Parathyroid adenoma (tissue), 2 donors: Measurements from ENCODE around the gene MED7.

ENCODE experiments used
- H2AFZ ChIP-seq: fragments of 300-600 bp; sonication (generic); one replicate; pipeline ENCODE4 v1.7.0; 2017; ENCODE audit warnings: antibody characterized with exemption, mild to moderate bottlenecking
- H3K27ac ChIP-seq: fragments of 300-600 bp; sonication (generic); one replicate; pipeline ENCODE4 v1.7.0; 2017
- H3K27me3 ChIP-seq: fragments of 300-600 bp; sonication (generic); one replicate; pipeline ENCODE4 v1.7.0; 2017; ENCODE audit warnings: low read length; ENCODE audit not compliant: control insufficient read depth, insufficient read depth
- H3K36me3 ChIP-seq: fragments of 300-600 bp; sonication (generic); one replicate; pipeline ENCODE4 v1.7.0; 2017; ENCODE audit warnings: low read length; ENCODE audit not compliant: control insufficient read depth, insufficient read depth
- H3K4me1 ChIP-seq: fragments of 300-600 bp; sonication (generic); one replicate; pipeline ENCODE4 v1.7.0; 2017; ENCODE audit warnings: control low read depth
- H3K4me2 ChIP-seq: fragments of 300-600 bp; sonication (generic); one replicate; pipeline ENCODE4 v1.7.0; 2017; ENCODE audit warnings: low read length
- H3K4me3 ChIP-seq: fragments of 300-600 bp; sonication (generic); one replicate; pipeline ENCODE4 v1.7.0; 2017; ENCODE audit warnings: low read depth, low read length
- H3K79me2 ChIP-seq: fragments of 300-600 bp; sonication (generic); one replicate; pipeline ENCODE4 v1.7.0; 2017; ENCODE audit warnings: control low read depth
- H3K9ac ChIP-seq: fragments of 300-600 bp; sonication (generic); one replicate; pipeline ENCODE4 v1.7.0; 2017; ENCODE audit warnings: mild to moderate bottlenecking
- H3K9me3 ChIP-seq: fragments of 300-600 bp; sonication (generic); one replicate; pipeline ENCODE4 v1.7.0; 2017; ENCODE audit warnings: low read length; ENCODE audit not compliant: control insufficient read depth
- TF ChIP-seq, protein P1 (sequence below): fragments of 300-600 bp; sonication (generic); IDR thresholded peaks from one replicate; pipeline ENCODE4 v1.7.0; 2017; ENCODE audit warnings: antibody characterized with exemption, mild to moderate bottlenecking
- donor health status: primary hyperparathyroidism.

MED7 gene, protein sequence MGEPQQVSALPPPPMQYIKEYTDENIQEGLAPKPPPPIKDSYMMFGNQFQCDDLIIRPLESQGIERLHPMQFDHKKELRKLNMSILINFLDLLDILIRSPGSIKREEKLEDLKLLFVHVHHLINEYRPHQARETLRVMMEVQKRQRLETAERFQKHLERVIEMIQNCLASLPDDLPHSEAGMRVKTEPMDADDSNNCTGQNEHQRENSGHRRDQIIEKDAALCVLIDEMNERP

DNA sequence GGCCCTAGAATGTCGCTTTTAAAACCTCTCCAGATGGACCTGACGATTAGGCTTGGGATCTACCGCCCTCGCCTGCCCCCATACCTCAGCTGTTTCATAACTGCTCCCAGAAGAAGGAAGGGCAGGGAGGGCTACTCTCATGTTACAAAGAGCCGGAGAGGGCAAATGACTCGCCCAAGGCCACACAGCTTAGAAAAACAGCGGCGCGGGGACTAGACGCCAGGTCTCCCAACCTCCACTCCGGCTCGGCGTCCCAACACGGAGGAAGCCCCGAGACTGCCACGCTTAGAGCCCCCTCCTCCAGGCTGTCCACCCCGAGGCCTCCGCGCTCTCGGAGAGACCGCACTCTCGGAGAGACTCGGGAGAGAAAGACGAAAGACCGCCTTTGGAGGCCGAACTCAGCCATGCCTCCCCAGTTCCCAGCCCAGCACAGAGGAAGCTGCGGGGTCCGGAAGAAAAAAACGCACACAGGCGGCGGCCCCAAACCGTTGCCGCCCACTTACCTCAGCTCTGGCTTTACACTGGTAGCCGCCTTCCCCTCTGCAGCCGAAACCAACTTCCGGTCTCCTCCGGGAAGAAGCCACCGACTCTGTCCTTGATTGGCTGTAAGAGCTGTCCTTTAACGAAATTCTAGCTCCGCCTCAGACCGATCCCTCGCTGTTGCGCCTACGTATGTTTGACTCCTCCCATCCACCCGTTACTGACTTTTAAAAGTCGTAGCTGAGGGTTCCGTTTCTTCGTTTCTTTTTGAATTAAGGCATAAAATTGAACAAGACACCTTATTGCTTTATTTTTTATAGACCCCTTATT lies at the start of gene MED7:
MED7 (minus strand) TSS at position 549 of the 810 bp plus-strand sequence. CDS start 3,434 bp downstream, outside the sequence.
- no peaks in the 10 kb centered on the region for H3K79me2 ChIP-seq
- H3K27ac ChIP-seq, result peak within 1 kb of the TSS; percentile 80

DNA sequence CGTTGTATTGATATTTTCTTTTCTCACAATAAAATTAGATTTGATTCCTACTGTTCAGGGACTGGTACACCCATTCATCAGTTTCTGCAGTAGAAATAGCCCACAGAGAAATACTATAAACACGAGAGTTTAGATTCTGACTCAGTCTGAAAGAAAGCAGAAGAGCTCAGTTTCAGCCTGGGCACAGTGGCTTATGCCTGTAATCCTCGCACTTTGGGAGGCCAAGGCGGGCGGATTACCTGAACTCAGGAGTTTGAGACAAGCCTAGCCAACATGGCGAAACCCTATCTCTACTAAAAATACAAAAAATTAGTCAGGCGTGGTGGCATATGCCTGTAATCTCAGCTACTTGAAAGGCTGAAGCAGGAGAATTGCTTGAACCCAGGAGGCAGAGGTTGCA lies 46.6 kb upstream of the MED7 start:
- Histone ChIP-seq H3K27ac (no peak overlapping the region), H3K9me3 (no peaks in the 10 kb centered on the region), H3K36me3 (no peaks in the 10 kb centered on the region), H3K4me1 (no peaks in the 10 kb centered on the region), H3K79me2 (no peaks in the 10 kb centered on the region), H3K4me2 (no peak overlapping the region), H3K27me3 (no peaks in the 10 kb centered on the region), H3K4me3 (no peak overlapping the region), H3K9ac (no peak overlapping the region), H2AFZ (no peak overlapping the region)
- TF ChIP-seq, protein P1, sequence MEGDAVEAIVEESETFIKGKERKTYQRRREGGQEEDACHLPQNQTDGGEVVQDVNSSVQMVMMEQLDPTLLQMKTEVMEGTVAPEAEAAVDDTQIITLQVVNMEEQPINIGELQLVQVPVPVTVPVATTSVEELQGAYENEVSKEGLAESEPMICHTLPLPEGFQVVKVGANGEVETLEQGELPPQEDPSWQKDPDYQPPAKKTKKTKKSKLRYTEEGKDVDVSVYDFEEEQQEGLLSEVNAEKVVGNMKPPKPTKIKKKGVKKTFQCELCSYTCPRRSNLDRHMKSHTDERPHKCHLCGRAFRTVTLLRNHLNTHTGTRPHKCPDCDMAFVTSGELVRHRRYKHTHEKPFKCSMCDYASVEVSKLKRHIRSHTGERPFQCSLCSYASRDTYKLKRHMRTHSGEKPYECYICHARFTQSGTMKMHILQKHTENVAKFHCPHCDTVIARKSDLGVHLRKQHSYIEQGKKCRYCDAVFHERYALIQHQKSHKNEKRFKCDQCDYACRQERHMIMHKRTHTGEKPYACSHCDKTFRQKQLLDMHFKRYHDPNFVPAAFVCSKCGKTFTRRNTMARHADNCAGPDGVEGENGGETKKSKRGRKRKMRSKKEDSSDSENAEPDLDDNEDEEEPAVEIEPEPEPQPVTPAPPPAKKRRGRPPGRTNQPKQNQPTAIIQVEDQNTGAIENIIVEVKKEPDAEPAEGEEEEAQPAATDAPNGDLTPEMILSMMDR, result no peak

More for the DNA sequence above, at the start of gene MED7:
- peaks cover 3% of the 10 kb centered on the region for H3K4me1 ChIP-seq
- H3K4me2 ChIP-seq, result peak within 1 kb of the TSS; percentile 91
- H2AFZ ChIP-seq, result peak within 1 kb of the TSS; percentile 69
- no peaks in the 10 kb centered on the region for H3K36me3 ChIP-seq
- H3K4me3 ChIP-seq, result peak within 1 kb of the TSS; percentile 99
- H3K27me3 ChIP-seq, result no peaks in the 10 kb centered on the region
- H3K9ac ChIP-seq, result peak within 1 kb of the TSS; percentile 78
- no peaks in the 10 kb centered on the region for H3K9me3 ChIP-seq
- TF ChIP-seq, protein P1, result no peak

DNA sequence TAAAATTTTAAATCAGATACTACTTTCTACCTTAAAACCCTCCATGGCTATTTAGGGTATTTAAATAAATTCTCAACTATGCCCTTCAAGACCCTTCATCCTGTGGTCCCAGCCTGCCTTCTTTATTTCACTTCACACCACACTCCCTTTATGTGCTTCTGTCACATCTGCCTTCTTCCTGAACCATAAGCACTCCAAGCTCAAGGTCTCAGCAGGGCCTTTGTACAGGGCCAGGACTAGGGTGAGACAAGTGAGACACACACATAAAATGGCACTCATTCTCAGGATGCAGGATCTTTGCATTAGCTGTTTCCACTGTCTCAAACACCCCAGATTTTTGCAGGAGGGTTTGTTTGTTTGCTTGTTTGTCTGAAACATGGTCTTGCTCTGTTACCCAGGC lies 45.6 kb upstream of the MED7 start:
- no peaks in the 10 kb centered on the region for H3K36me3 ChIP-seq
- H3K79me2 ChIP-seq, result no peaks in the 10 kb centered on the region
- no peak overlapping the region for H3K9ac ChIP-seq
- no peak overlapping the region for H3K27ac ChIP-seq
- no peaks in the 10 kb centered on the region for H3K27me3 ChIP-seq
- no peaks in the 10 kb centered on the region for H3K9me3 ChIP-seq
- TF ChIP-seq, protein P1, result no peak
- H3K4me2 ChIP-seq, result no peak overlapping the region
- no peak overlapping the region for H2AFZ ChIP-seq
- H3K4me1 ChIP-seq, result no peaks in the 10 kb centered on the region
- H3K4me3 ChIP-seq, result no peak overlapping the region

DNA sequence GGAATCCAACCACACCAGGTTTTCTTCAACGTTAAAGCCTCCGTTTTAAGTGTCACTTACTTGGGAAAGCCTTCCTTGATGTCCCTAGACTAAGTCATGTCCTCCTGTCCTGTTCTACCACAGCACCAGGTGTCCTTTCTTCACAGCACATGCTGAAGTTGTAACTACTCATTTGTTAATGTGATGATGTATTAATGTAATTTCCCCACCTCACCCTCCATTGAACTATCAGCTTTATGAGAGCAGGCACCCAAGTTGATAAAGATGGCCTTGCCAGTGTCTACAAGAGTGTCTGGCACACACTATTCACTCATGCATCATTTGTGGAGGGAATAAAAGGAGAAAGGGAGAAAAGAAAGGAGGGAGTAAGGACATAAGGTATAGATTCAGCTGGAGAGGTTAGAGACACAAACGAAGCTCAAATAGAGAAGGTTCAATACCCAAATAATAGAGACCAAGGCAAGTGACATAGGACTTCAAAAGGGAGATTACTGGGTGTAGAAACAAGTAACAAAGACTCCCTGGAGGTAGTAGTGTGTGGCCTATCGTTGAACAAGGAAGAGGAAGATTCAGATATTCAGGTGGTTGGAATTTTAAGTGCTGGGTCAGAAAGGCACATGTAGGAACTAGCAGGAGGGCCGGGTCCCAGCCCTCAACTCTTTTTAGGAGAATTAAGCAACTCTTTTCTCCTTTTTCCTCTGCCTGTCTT lies 44.5 kb upstream of the MED7 start:
- Histone ChIP-seq H3K4me1 (no peaks in the 10 kb centered on the region), H3K9ac (no peak overlapping the region), H3K79me2 (no peaks in the 10 kb centered on the region), H3K4me2 (no peak overlapping the region), H2AFZ (no peak overlapping the region), H3K9me3 (no peaks in the 10 kb centered on the region), H3K4me3 (no peak overlapping the region), H3K36me3 (no peaks in the 10 kb centered on the region), H3K27ac (no peak overlapping the region), H3K27me3 (no peaks in the 10 kb centered on the region)
- TF ChIP-seq, protein P1, result no peak
